GM20000 (cell line): Measurements from ENCODE around the gene SLC29A1.
A peak's percentile ranks its signal among the peaks of the same experiment; 100 is the strongest.

Experiments used
- DNase-seq: peaks from one replicate; pipeline ENCODE4 v3.0.0; 2012; ENCODE audit warnings: low spot score
- CTCF ChIP-seq: IDR thresholded peaks from 2 replicates; pipeline ENCODE4 v1.5.1; 2012; ENCODE audit warnings: mild to moderate bottlenecking, control low read depth; ENCODE audit errors: extremely low read depth, missing control alignments

SLC29A1 gene

GRCh38 chr6:44260011-44260410, 36.6 kb downstream of the SLC29A1 start:
- no peak for DNase-seq
- TF ChIP-seq CTCF = no peak

DNA sequence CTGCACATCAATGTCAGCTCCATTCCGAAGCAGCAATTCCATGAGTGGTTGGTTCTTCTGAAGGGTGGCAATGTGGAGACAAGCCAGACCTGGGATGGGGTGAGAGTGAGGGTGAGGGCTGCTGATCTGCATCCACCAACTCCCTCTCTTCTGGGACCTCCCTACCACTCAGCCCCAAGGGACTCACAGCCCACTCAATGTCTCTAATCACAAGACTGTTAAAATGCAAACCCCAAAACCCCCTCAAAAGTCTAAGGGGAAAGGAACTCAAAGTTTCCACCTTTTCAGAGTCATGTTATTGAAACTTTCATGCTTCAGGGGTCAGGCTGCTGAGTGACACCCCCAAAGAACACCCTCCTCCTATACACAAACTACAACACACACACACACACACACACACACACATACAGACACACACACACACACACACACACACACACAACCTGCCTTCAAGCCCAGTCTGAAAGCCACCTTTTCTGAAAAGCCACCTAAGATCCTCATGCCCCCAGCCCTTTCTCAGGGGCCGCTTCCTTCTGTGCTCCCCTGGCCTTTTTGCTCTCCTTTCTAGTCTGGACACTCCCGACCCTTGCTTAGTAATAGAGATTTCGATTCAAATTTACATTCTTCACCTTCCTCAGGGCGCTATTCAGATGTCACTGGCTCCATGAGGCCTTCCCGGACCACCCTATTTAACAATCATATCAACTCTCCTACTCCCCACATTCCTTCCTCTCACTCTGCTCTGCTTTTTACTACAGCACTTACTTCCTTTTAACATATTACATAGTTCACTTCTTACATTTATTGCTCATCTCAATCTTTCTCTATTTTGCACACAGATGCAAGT, 37.3 kb downstream of the SLC29A1 start:
- TF ChIP-seq CTCF = no peak
- DNase-seq = peak; percentile 60

GRCh38 chr6:44261581-44261980, 38.2 kb downstream of the SLC29A1 start:
- TF ChIP-seq CTCF = no peak
- no peak for DNase-seq

GRCh38 chr6:44262467-44263353, 39.3 kb downstream of the SLC29A1 start:
- DNase-seq = no peak
- TF ChIP-seq CTCF = no peak

DNA sequence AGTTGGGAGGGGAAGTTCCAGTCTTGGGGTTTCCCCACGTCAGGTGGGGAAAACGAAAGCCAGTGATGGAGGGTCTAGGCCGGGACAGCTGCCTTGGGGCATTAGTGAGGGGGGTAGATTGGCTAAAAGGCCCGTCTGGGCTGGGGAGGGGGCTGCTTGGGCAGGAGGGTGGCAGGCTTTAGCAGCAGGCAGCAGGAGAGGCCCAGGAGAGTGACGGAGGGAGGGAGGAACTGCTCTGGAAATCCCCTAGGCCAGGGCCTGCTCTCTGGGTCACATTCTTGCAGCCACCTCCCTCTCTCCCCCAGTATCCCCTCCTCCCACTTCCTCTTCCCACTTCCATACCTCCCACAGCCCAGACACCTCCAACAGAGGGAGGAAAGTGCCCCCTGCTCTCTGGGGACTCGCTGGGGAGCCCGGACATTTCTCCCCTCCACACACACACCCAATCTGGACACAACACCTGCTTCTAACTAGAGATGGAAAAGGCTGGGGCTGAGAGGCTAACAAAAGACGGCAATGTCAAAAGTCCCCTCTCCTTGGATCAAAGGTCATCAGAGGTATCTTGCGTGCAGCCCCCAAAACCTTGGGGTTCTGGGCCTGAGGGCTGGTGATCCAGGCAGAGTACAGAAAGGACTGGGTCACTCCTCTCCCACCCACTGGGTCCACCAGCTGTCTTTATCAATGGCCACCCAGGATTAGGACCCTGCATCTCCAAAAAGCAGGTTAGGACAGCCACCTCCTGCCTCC, 40.1 kb downstream of the SLC29A1 start:
- no peak for TF ChIP-seq CTCF
- peak; percentile 76 for DNase-seq

- no peak for TF ChIP-seq CTCF
- peak; percentile 78 for DNase-seq
These were observed 41.0 kb downstream of the SLC29A1 start for GRCh38 chr6:44264154-44265006.
